HG03439 (cell line): Measurements from ENCODE around the gene LBX1.

ENCODE experiments used
- ATAC-seq: cut with Tn5 transposase; IDR thresholded peaks from one replicate; pipeline ENCODE4 v1.9.1; 2021; ENCODE audit warnings: mild to moderate bottlenecking, moderate library complexity; ENCODE audit not compliant: unreplicated experiment

LBX1 gene

GRCh38 chr10:101226491-101227428 is 2.5 kb downstream of the LBX1 start:
- no peak for ATAC-seq

DNA sequence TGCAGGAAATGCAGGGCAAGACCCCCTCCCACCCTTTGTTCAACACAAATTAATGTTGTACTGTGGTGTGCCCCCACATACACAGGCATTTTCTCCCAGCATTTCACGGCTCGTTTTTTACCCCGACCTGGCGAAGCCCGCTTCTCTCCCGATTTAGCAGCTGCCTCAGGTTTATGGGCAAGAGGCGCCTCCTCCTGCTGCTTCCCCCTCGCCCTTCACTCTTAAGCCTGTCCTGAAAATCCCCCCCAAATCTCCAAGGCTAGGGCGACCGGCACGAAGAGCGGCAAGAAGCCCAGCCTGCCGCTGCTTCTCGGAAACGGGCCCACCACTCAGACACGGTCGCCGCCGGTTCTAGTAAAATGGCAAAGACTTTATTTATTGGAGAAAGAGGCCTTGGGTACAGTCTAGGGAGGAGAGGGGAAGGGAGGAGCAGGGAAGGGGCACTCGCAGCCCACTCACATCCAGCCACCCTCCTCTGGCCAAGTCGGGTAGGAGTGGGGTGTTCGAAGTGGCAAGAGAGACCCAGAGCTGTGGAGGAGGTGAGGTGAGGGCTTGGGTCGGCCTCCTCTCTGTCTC is 3.3 kb downstream of the LBX1 start:
- no peak for ATAC-seq

DNA sequence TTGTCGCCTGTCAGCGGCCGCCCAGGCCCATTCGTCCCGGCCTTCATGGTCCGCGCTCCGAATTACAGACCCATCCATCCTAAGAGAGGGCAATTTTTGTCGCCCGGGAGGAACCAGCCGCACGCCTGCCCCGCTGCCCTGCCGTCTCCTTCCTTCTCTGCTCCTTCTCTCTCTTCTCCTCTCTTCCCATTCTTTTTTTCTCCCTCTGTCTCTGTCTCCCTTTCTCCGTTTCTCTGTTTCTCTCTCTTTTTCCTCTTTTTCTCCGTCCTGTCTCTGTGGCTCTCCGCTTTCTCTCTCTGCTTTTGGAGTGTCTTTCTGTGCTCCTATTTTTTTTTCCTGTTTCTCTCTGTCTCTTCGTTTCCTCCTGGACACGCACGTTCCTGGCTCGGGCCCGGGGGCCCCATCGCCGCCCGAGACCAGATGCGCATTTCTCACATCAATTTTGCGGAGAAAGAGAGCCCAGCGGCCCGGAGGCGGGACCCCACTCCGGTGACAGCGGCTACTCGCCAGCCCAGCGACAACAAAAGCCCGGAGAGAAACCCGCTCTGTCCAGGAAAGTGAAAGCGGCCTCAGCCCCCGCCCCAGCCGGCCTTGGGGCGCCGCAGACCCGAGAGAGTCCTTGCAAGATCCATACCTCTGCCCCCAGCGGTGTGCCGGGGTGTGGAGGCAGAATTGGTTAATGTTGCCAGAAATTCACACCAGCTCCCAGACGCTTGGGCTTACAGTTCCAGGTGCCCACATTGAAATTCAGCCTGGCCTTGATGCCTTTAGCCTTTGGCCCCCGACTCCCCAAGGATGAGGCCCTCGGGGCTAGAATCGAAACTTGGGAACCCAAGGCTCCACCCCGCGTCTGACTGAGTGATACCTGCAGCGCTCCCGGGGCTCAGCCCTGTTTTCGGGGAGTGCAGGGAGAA is 4.1 kb downstream of the LBX1 start:
- no peak for ATAC-seq

DNA sequence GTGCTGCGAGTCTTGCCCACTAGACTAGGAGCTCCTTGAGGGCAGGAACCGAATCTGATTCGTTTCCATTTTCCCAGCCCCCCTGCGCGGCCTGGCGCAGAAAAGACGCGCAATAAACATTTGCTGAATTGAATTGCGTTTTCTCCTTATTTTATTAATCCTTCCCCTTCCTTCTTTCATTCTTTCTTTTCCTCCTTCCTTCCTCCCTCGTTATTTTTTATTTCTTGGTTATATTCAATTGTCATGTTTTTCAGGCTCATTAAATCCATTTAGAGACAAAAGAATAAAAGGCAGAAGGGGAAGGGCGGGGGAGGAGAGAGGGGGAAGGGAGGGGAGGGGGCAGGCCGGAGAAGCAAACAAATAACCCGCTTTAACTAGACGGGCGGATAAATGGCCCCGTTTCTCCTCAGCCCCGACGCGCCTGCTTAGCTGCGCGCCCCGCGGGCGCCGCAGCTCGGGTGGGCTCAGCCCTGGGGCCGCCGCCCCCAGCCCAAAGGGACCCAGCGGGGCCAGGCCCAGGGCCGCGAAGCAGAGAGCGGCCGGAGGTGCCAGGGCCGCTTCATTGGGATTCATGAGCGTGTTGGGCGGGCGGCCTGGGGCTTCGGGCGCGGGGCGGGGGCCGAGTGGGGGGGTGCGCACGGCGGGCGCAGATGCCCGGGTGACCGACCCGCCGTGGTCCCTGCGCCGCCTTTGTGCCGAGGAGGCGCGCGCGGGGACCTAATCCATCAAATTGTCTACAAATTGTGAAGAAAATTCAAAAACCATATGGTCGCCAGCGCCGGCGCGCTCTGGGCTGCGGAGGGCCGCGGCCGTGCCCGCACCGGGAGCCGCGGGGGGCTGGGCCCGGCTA is 5.0 kb downstream of the LBX1 start:
- no peak for ATAC-seq

DNA sequence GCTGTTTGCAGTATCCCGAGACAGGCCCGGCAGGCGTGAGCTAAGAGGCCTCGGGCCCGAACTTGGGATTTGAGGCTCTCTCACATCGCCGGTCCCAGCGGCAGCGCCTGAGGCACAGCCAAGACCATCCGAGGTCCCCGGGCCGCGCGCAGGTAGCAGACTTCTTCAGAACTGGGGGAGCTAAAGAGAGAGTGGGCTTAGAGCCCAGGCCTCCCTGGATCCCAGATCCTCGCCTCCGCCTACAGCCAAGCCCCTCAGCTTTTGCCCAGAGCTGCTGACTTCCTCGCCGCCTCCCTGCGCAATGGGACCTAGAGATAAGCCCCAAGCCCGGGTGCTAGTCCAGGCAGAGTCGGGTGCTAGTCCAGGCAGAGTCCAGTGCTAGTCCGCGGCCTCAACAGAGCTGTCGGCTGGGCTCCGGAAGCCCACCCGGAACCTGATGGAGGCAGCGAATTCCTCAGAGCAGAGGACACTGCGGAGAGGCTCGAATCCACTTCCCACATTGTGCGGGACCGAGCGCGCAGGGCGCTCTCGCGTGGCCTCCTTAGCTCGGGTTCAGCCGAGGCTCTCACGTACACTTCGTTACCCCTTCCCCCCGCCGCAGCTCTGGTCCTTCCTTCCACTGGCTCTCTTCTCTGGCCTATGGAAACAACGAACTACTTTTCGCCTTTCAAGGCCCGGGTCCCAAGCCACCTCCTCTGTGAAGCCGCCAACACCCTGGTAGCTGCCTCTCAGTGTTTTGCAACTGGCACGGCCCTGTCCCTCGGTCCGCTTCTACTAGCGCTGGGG is 5.8 kb downstream of the LBX1 start:
- no peak for ATAC-seq

DNA sequence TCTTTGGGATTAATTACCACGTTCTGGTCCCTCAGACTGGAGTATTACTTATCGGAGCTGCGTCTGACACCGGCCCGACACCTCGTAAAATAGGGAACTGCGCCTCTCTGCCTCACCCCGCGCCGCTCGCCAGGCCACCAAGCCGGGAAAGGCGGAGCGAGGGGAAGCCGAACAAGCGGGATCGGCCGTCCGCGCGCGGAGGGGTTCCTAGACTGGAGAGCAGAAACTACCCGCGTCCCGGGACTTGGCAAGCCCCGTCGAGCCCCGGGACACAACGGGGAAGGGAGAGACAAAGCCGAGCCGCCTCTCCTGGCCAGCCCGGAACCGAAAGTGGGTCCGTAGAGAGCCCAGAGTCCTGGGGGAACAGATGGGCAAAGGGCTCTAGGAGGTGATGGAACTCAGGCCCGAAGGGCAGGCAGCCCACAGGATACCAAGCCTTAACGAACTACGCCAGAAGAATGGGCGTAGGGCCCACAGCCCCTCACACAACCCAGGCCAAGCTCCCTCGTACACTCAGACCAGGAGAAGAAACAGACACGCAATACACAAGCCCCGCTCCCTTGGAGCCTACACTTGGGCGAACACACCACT is 6.5 kb downstream of the LBX1 start:
- no peak for ATAC-seq

GRCh38 chr10:101221963-101222531 is 7.2 kb downstream of the LBX1 start:
- no peak for ATAC-seq

DNA sequence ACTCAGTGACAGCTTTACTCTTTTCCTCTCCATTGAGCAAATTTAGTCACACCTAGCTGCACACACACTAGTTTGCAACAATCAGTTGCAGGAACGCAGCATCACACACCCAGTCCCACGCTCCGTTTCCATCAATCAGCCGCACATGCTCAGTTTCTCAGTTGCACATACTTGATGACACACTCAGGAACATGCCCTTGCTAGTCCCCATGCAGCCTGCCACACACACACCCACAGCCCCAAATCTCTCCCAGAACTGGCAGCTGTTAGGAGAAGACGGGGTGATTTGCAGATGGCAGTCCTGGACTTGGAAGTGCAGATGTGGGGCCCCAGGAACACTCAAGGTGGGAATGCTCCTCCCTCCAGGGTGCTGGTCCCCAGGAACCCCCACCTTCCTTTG is 7.7 kb downstream of the LBX1 start:
- no peak for ATAC-seq

- ATAC-seq: no peak
These were observed 9.3 kb downstream of the LBX1 start for GRCh38 chr10:101219946-101220451.

GRCh38 chr10:101219139-101219945 is 9.9 kb downstream of the LBX1 start:
- no peak for ATAC-seq

- ATAC-seq: no peak
These were observed 10.7 kb downstream of the LBX1 start for GRCh38 chr10:101218351-101219138.

DNA sequence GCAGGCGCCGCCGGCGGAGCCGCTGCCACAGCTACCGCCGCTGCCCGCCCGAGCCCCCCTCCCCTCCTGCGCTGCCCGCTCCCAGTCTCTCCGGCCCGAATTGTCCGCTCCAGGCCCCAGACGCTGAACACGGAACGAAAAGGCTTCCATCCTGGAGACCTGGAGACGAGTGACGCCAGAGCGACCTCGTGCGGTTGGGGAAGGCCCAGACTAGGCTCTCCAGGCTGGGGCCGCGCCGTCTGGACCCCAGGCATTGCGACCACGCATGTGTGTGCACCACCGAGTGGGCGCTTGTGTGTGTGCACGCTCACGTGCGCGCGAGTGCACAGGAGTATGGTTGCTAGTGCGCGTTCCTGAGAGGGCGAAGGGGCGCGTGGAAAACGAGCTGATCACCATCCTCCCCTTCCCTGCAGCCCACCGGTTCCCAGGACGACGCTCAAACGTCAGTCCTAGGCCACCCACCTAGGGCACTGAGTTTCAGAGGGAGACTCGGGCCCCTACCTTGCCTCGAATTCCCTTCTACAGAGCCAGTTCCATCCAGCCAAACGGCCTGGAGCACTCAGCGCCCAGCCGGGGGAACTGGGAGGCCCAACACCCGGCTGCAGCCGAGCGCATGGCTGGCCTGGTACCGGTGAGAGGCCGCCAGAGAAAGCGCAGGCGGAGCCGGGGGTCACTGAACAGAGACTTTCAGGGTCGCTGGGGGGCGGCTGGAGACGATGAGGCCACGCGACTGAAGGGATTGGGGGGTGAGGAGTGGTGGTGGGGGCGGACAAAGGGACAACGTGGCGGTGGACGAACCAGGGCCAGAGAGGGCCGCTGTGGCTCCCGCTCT is 11.6 kb downstream of the LBX1 start:
- ATAC-seq: no peak

DNA sequence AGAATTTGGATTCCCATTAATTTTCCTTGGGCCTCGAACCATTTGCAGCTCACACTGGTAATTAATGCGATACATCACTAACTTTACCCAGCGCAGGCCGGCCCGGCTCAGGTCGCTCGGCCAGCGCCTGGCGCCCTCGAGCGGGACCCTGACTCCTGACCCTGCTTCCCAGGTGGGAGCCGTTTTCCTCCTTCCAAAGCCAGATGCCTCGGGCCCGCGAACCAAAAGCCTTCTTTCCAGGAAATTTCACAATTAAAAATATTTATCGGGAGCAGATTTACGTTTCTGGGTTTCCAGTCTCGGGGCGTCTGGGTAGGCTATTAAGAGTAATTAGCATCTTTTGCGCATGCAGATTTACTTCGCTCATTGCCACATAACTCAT is 12.2 kb downstream of the LBX1 start:
- no peak for ATAC-seq

DNA sequence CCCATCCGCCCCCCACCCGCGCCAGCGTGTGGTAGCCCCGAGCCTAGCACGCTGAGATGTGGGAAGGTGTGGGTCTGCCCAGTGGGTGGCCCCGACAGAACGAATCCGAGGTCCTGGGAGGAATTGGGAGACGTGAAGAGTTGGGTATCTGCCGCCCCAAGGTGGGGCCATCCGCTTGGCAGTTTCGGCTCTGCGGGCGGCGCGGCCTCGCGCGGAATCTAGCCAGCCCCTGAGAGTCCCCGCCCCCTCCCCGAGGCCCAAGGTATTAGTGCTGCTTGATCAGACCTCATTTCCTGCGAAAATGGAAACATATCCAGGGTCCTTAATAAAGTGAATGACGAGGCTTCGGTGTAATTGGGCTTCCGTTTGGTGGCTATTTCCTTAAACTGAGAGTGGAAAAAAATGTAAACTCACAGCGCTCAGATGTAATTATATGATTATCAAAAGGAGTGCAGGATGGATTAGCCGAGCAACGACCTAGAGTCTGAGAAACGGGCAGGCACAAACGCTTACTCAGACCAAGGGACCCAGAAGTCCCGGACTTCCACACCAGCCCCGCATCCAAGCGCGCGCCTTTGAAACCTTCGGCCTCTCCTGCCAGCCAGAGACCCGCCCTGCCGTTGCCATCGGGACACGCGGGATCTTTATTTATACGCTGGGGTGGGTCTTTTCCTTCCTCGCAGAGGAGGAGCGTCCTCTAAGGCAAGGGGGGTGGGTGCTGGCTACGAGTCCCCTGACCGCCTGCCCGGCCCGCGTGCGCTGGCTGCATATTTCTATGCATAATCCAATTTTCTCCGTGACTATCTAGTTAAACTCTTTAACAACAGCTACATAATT is 12.8 kb downstream of the LBX1 start:
- no peak for ATAC-seq

DNA sequence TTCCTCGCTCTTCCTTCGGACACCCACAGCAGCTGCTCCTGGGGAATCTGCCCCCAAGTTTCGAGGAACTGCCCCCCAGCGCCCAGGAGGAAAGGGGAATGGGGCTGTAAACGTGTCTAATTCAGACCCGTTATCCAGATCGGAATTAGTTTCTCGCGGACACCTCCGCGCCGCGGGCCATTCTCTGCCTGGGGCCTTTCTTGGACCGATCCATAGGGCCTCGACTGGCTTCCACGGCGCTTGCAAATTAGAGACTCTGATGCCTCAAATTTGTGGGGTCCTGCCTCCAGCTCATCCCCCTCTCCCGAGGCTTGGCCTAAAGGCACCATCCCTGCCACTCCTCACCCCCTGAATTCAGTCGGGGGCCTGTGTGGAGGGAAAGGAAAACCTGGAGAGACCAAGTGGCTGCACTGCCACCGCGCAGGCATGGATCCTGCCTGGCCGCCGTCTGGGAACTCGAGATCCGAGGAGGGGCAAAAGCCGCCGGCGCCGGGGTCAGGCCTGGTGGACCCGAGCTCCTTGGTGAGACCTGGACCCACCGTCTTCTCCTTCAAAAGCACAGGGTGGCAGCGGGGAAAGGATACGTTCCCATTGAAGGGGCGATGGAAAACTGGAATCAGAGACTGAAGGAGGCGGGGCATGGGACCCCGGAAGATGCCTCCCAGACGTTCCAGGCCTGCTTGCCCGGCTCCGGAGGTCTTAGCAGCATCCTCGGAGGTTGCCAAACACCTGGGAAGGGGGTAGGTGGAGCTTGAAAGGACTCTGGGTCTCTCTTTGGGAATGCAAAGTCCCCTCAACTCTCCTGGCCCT is 13.7 kb downstream of the LBX1 start:
- no peak for ATAC-seq
